IgD-negative memory B cell (primary cell): Measurements from ENCODE around the gene POP5. TPM values are rescaled to one million over a fixed set of nuclear protein-coding genes. Genes with fewer than 3 reads are reported as not detected.

Experiments used
- H3K27ac Mint-ChIP-seq, 3 donors: one replicate each; pipeline ENCODE4 v1.8.0; 2020 to 2022; ENCODE audit warnings: mild to moderate bottlenecking in 3 of 3, mixed read lengths in 3 of 3, moderate library complexity in 1 of 3
- H3K27me3 Mint-ChIP-seq: one replicate; pipeline ENCODE4 v1.8.0; 2021; ENCODE audit warnings: mixed read lengths
- H3K36me3 Mint-ChIP-seq: one replicate; pipeline ENCODE4 v1.8.0; 2020; ENCODE audit warnings: mild to moderate bottlenecking, mixed read lengths
- H3K4me1 Mint-ChIP-seq, 3 donors: one replicate each; pipeline ENCODE4 v1.8.0; 2020 to 2022; ENCODE audit warnings: mixed read lengths in 3 of 3, mild to moderate bottlenecking in 1 of 3
- H3K4me3 Mint-ChIP-seq, 4 donors: one replicate each; pipeline ENCODE4 v1.8.0; 2020 to 2022; ENCODE audit warnings: mild to moderate bottlenecking in 4 of 4, mixed read lengths in 4 of 4, moderate library complexity in 3 of 4
- H3K9me3 Mint-ChIP-seq, 3 donors: one replicate each; pipeline ENCODE4 v1.8.0; 2020 to 2021; ENCODE audit warnings: mixed read lengths in 3 of 3, mild to moderate bottlenecking in 1 of 3
- polyA plus RNA-seq: library from polyadenylated mRNA; unstranded; fragments of 300-500 nt; fragmentation: Illumina TruSeq; gene quantifications from one replicate; pipeline ENCODE4 v1.2.3, GENCODE V29; 2021

POP5 gene
- polyA plus RNA-seq, 1 donor from 2014 or later: 74.2 TPM

DNA sequence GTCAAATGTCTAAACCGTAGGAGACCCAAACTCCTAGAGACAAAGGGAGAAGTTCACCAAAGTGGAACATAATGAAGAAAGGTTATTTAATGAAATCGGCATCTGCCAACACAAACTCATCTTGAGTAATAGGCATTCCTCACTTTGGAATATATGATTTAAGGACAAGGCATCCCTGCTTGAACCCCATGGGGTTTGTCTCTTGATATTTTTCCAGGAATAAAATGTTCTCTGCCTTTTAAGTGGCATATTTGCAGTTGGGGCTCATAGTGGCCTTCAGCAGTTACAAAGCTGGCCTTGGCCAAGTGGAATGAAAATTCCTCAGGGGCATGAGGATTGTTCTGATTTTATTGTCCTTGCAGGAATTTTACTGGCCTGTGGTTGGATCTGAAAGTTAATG lies 7.1 kb downstream of the POP5 start:
- H3K36me3 Mint-ChIP-seq: peaks cover 4% of the 10 kb centered on the region
- peak overlapping the region in 1 of 3 donors; percentile 39 for H3K27ac Mint-ChIP-seq
- H3K4me1 Mint-ChIP-seq: no peaks in the 10 kb centered on the region
- H3K27me3 Mint-ChIP-seq: no peaks in the 10 kb centered on the region
- H3K9me3 Mint-ChIP-seq: no peaks in the 10 kb centered on the region
- no peak overlapping the region for H3K4me3 Mint-ChIP-seq

DNA sequence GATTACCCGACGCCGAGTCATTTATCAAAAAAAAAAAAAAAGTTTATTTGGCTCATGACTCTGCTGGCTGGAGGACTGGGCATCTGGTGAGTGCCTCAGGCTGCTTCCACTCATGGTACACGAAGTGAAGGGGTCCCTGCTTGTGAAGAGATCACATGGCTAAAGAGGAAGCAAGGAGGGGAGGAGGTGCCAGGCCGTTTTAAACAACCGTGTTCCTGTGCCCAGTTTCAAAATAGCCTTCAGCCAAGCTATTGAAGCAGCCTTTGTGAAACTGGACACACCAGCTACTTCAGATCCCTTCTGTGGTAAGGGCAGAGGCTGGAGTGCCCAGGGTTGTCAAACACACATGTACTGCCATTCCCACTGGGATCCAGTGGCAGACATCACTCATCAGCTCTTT lies 7.6 kb downstream of the POP5 start:
- Mint-ChIP-seq H3K36me3 (peaks cover 4% of the 10 kb centered on the region), H3K4me1 (no peaks in the 10 kb centered on the region), H3K9me3 (no peaks in the 10 kb centered on the region), H3K4me3 (no peak overlapping the region), H3K27me3 (no peaks in the 10 kb centered on the region), H3K27ac (no peak overlapping the region)

DNA sequence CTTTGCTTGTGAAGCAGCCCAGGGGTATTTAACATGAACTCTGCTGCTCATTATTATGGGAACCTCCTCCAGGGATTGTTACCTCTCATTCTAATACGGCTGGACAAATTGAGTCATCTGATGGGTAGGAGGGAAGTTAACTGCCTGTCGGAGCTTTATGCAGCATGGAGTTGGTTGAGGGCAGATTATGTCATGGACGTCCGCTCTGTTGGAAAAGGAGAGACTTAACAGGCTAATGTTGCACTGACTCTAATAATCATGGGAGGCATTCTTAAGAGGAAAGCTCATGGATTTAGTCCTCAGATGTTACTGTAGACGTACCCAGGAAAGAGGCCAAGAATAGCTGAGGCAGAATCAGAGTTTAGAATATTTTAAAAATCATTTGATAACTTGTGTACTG lies 9.9 kb downstream of the POP5 start:
- Mint-ChIP-seq H3K27me3 (no peaks in the 10 kb centered on the region), H3K36me3 (peaks cover 4% of the 10 kb centered on the region), H3K4me3 (no peak overlapping the region), H3K27ac (no peak overlapping the region), H3K9me3 (no peaks in the 10 kb centered on the region), H3K4me1 (no peaks in the 10 kb centered on the region)

DNA sequence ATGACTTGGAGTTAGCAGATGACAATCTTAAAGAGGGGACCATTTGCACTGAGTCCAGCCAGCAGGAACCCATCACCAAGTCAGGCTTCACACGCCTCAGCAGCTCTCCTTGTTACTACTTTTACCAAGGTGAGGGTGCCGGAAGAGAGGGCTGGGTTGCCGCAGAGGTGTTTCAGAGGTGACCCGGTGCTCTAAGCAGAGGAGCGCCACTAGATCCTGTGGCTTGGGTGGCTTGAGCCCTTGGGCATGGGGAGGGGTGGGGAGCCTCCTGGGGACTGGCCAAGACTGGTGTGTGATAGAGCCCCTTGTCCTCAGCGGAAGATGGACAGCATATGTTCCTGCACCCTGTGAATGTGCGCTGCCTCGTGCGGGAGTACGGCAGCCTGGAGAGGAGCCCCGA lies 17.7 kb downstream of the POP5 start:
- Mint-ChIP-seq H3K27me3 (no peaks in the 10 kb centered on the region), H3K27ac (no peak overlapping the region), H3K9me3 (no peaks in the 10 kb centered on the region), H3K36me3 (no peaks in the 10 kb centered on the region), H3K4me1 (no peaks in the 10 kb centered on the region), H3K4me3 (no peak overlapping the region)

DNA sequence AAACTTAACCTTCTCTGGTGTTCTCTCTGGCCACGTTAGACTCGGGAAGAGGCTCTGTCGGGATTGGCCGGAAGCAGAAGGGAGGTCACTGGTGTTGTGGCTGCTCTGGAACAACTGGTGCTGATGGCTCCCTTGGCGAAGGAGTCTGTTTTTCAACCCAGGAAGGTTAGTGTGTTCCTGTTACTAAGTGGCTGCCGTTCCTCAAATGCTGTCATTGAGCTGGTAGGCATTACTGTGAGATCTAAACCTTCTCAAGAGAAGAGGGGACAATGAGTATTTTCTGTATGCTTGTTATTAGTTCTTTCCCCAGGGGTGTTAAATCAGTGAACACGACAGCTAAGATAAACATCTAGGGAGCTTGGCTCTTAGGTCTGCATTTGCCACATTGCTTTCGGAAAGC lies 18.3 kb downstream of the POP5 start:
- no peak overlapping the region for H3K4me3 Mint-ChIP-seq
- H3K4me1 Mint-ChIP-seq: no peaks in the 10 kb centered on the region
- H3K9me3 Mint-ChIP-seq: no peaks in the 10 kb centered on the region
- H3K27ac Mint-ChIP-seq: no peak overlapping the region
- no peaks in the 10 kb centered on the region for H3K36me3 Mint-ChIP-seq
- H3K27me3 Mint-ChIP-seq: no peaks in the 10 kb centered on the region

DNA sequence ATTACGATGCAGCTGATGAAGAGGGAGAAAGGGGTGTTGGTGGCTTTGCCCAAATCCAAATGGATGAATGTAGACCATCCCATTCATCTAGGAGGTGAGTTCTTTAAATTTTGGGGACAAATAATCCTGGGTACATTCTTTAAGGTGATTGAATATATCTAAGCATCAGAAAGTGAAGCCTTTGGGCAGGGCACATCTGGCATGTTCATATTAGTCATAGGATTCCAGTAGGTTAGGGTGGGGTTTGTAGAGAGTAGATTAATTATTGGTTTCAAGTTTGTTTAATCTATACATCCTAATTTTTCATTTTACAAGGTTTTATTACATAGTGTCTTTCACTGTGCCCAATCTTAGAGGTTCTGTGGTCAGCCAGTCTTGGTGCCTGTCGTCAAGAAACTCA lies 23.6 kb downstream of the POP5 start:
- H3K9me3 Mint-ChIP-seq: no peaks in the 10 kb centered on the region
- H3K27ac Mint-ChIP-seq: no peak overlapping the region
- H3K4me1 Mint-ChIP-seq: peaks cover 0 to 6% (median 2%) of the 10 kb centered on the region in 3 donors
- no peak overlapping the region for H3K4me3 Mint-ChIP-seq
- no peaks in the 10 kb centered on the region for H3K27me3 Mint-ChIP-seq
- no peaks in the 10 kb centered on the region for H3K36me3 Mint-ChIP-seq

DNA sequence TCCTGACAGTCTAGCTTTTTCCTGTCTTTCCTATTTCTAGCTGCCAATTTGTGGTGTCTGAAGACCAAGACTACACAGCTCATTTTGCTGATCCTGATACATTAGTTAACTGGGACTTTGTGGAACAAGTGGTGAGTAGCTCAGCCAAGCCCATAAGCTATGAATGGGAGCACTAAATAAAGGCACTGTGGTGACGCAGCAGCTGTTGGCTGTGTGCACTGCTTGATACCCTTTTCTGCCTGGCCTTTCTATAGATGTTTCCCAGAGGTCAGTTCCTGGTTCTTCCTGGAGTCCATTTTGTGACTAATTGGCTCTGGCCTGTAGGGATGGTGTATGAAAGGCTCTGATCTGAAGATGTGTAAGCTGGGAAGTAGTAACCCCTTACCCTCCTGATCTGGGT lies 26.5 kb downstream of the POP5 start:
- Mint-ChIP-seq H3K4me1 (peaks cover 0 to 7% (median 6%) of the 10 kb centered on the region in 3 donors), H3K27ac (no peak overlapping the region), H3K36me3 (no peaks in the 10 kb centered on the region), H3K9me3 (no peaks in the 10 kb centered on the region), H3K27me3 (no peaks in the 10 kb centered on the region), H3K4me3 (no peak overlapping the region)

DNA sequence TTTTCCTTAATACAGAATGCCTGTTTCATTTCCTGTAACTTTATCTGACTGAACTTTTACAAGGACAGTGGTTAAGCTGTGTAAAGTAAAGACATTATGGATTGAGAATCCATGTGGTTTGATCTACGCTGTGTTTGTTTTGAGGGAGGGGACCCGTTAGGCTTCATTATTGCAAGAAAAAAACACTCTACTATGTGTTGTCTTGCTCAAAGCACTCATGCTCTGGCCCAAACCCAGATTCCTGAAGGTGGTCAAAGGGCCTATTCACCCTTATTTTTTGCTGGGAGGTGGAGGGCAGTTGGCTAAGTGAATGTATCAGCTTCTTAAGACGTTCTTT lies 35.2 kb downstream of the POP5 start:
- no peaks in the 10 kb centered on the region for H3K9me3 Mint-ChIP-seq
- H3K4me1 Mint-ChIP-seq: peaks cover 0 to 11% (median 9%) of the 10 kb centered on the region in 3 donors
- H3K36me3 Mint-ChIP-seq: peaks cover 2% of the 10 kb centered on the region
- no peak overlapping the region for H3K27ac Mint-ChIP-seq
- H3K27me3 Mint-ChIP-seq: no peaks in the 10 kb centered on the region
- H3K4me3 Mint-ChIP-seq: no peak overlapping the region

DNA sequence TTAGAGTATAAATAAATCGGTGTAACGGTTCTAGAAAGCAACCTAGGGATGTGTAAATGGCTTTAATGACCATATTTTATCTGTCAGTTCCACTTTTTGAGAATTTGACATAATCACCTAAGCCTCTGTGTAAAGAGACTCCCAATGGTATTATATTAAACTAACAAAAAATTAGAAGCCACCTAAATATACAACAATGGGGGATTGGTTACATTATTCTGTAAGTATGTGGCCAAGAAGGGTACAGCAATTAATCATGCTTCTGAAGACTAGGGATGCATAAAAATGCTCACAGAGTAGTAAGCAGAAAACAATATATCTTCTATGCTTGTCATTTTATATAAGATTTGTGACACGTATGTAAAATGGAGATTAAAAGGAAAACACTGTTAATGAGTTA lies 36.5 kb downstream of the POP5 start:
- Mint-ChIP-seq H3K9me3 (no peaks in the 10 kb centered on the region), H3K27me3 (no peaks in the 10 kb centered on the region), H3K36me3 (peaks cover 2% of the 10 kb centered on the region), H3K4me1 (peaks cover under 1 to 15% (median 15%) of the 10 kb centered on the region in 3 donors), H3K4me3 (no peak overlapping the region), H3K27ac (no peak overlapping the region)

DNA sequence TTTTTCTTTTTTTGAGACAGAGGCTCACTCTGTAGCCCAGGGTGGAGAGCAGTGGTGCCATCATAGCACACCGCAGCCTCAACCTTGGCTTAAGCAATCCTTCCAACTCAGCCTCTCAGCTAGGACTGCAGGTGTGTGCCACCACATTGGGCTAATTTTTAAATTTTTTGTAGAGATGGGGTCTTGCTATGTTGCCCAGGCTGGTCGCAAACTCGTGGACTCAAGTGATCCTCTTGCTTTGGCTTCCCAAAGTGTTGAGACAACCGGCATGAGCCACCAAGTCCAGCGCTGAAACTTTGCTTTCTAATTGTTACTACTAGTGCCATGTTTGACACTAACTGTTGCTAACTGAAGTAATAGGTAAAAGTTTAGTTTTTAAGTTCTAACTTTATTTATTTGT lies 39.0 kb downstream of the POP5 start:
- peaks cover 22 to 40% (median 40%) of the 10 kb centered on the region in 3 donors for H3K4me1 Mint-ChIP-seq
- peaks cover 2% of the 10 kb centered on the region for H3K36me3 Mint-ChIP-seq
- H3K27me3 Mint-ChIP-seq: no peaks in the 10 kb centered on the region
- H3K9me3 Mint-ChIP-seq: no peaks in the 10 kb centered on the region
- H3K27ac Mint-ChIP-seq: no peak overlapping the region
- H3K4me3 Mint-ChIP-seq: no peak overlapping the region

DNA sequence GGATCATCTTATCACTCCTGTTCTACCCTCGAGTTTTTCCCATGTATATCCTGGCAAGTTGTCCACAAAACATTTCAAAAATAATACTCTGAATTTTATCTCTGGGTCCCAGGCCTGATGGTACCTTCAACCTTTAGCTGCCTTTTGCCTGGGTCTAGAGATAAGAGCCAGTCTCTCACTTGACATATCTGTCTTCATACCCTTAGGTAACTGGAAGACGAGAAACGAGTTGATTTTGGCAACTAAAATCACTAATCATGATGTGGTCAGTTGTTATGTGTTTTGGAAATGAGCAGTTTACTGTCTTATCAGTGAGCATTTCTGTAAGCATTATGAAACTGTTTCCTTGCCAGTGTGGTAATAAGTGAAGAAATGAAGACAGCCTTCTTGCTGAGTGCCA lies 40.8 kb downstream of the POP5 start:
- H3K27me3 Mint-ChIP-seq: no peaks in the 10 kb centered on the region
- peak overlapping the region in 1 of 3 donors; percentile 57 for H3K27ac Mint-ChIP-seq
- H3K9me3 Mint-ChIP-seq: no peaks in the 10 kb centered on the region
- H3K4me3 Mint-ChIP-seq: peak overlapping the region in 1 of 4 donors; percentile 48
- H3K4me1 Mint-ChIP-seq: peaks cover 37 to 53% (median 51%) of the 10 kb centered on the region in 3 donors
- no peaks in the 10 kb centered on the region for H3K36me3 Mint-ChIP-seq

DNA sequence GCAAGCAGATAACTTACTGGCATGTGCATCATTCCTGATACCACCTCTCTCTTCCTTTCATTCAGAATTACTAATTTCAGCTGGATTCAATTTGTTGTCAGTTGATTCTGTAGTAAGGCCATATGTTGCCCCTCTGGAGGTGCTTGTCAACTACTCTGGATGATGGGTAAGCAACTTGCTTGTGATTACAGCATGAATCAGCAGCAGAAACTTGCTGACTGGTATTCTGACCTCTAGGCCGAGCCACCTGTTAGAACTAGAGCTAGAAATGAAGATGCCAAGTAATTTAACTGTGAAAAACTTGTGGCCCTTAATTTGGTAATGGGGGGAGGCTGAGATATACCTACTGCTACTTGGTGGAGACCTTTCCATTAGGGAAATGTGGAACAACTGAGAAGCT lies 41.9 kb downstream of the POP5 start:
- Mint-ChIP-seq H3K36me3 (no peaks in the 10 kb centered on the region), H3K9me3 (no peaks in the 10 kb centered on the region), H3K4me1 (peaks cover 38 to 57% (median 47%) of the 10 kb centered on the region in 3 donors), H3K4me3 (peak overlapping the region in 3 of 4 donors; percentile 61 to 94 (median 92)), H3K27me3 (no peaks in the 10 kb centered on the region), H3K27ac (peak overlapping the region in 2 of 3 donors; percentile 53 to 91)

DNA sequence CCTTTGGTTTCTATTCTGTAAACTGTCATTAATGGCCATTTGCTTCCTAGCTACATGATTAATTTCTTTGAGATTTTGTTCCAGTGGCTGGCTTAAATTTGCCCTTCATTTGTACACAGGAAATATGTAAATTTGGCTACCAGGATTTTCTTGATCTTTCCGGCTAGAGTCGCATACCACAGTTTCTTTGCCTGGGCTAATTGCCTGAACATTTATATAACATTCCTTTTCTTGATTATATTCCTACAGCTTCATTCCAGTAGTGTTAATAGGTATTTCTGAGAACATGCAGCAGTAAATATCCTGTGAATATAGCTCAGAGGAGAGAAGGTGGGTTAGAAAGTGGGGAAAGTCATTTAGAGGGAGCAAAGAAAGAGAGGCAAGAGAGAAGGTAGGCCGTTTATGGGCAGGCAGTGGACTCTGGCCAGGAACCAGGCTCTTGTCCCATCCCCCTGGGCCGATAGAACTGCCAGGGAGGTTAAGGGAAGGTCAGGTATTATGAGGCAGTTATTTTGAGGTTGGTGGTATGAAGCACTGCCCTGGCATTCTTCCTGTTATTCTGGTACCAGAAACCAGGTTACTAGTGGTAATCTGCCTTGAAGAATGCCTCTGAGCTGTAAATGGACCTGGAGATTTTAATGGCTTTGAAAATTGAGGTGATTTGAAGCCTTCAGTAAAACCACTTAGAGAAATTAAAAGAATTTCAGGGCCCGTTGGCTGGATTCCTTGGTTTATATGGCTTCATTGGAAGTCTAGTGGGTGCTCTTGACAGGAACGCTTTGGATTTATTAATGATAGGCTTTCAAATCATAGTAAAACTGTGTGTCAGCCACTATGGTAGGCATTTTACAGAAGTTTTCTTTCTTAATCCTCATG lies 42.7 kb downstream of the POP5 start:
- Mint-ChIP-seq H3K4me1 (peaks cover 43 to 56% (median 49%) of the 10 kb centered on the region in 3 donors), H3K36me3 (no peaks in the 10 kb centered on the region), H3K27me3 (no peaks in the 10 kb centered on the region), H3K4me3 (peak overlapping the region; percentile 54 to 94 (median 86)), H3K9me3 (no peaks in the 10 kb centered on the region), H3K27ac (peak overlapping the region; percentile 11 to 91 (median 65))

DNA sequence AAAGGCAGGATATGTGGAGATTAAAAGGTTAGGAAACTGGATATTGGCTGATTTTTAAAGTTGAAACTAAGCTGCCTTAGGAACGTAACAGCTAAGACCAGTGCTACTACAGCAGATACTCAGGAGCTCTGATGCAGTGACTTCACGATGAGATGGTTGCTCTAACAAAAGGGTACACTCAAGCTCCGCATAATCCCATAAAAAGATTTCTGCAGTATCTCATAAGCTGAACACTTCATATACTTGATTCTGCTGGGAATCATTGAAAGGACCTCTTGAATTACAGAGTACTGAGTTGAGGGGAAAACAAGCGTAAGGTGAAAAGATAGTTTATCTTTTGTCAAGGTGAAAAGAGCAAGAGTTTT lies 43.4 kb downstream of the POP5 start:
- Mint-ChIP-seq H3K9me3 (no peaks in the 10 kb centered on the region), H3K4me3 (peak overlapping the region; percentile 54 to 94 (median 86)), H3K36me3 (no peaks in the 10 kb centered on the region), H3K27ac (peak overlapping the region in 2 of 3 donors; percentile 11 to 91), H3K27me3 (no peaks in the 10 kb centered on the region), H3K4me1 (peaks cover 43 to 56% (median 49%) of the 10 kb centered on the region in 3 donors)

DNA sequence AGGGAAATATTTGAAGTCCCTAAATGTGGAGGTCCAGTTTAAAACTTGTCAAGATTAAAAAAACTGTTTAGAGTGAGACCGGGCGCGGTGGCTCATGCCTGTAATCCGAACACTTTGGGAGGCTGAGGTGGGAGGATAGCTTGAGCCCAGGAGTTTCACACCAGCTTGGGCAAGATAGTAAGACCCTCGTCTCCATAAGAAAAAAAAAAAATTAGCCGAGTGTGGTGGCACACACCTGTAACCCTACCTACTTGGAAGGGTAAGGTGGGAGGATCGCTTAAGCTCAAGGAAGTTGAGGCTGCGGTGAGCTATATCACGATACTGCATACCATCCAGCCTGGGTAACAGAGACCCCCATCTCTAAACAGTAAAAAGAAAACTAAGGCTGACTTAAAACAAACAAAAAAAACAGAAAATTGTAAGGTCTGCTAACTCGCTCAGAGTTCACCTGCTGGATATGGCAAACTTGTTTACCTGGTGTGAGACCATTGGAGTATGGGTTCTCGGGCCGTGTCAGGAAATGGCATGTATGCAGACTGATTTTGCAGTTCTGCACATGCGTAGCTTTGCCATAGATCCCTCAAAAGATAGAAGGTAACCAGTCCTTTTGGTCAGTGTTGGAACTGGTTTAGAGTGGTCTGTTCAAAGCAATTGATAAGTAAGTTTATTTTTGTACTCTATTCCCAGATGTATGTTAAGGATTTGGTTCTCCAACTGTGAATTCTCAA lies 45.0 kb downstream of the POP5 start:
- Mint-ChIP-seq H3K27ac (peak overlapping the region; percentile 10 to 91 (median 86)), H3K36me3 (no peaks in the 10 kb centered on the region), H3K4me1 (peaks cover 43 to 53% (median 47%) of the 10 kb centered on the region in 3 donors), H3K4me3 (peak overlapping the region; percentile 93 to 99 (median 95)), H3K27me3 (no peaks in the 10 kb centered on the region), H3K9me3 (no peaks in the 10 kb centered on the region)
